IgD-negative memory B cell (primary cell): ENCODE data around the gene COG6. TPM values are rescaled to one million over a fixed set of nuclear protein-coding genes. Genes with fewer than 3 reads are reported as not detected.

Experiments used
- H3K27ac Mint-ChIP-seq, 3 donors: one replicate each; pipeline ENCODE4 v1.8.0; 2020 to 2022; ENCODE audit warnings: mild to moderate bottlenecking in 3 of 3, mixed read lengths in 3 of 3, moderate library complexity in 1 of 3
- H3K27me3 Mint-ChIP-seq: one replicate; pipeline ENCODE4 v1.8.0; 2021; ENCODE audit warnings: mixed read lengths
- H3K36me3 Mint-ChIP-seq: one replicate; pipeline ENCODE4 v1.8.0; 2020; ENCODE audit warnings: mild to moderate bottlenecking, mixed read lengths
- H3K4me1 Mint-ChIP-seq, 3 donors: one replicate each; pipeline ENCODE4 v1.8.0; 2020 to 2022; ENCODE audit warnings: mixed read lengths in 3 of 3, mild to moderate bottlenecking in 1 of 3
- H3K4me3 Mint-ChIP-seq, 4 donors: one replicate each; pipeline ENCODE4 v1.8.0; 2020 to 2022; ENCODE audit warnings: mild to moderate bottlenecking in 4 of 4, mixed read lengths in 4 of 4, moderate library complexity in 3 of 4
- H3K9me3 Mint-ChIP-seq, 3 donors: one replicate each; pipeline ENCODE4 v1.8.0; 2020 to 2021; ENCODE audit warnings: mixed read lengths in 3 of 3, mild to moderate bottlenecking in 1 of 3
- polyA plus RNA-seq: library from polyadenylated mRNA; unstranded; fragments of 300-500 nt; fragmentation: Illumina TruSeq; gene quantifications from one replicate; pipeline ENCODE4 v1.2.3, GENCODE V29; 2021

COG6 gene
- polyA plus RNA-seq, 1 donor from 2014 or later = 11.7 TPM

DNA sequence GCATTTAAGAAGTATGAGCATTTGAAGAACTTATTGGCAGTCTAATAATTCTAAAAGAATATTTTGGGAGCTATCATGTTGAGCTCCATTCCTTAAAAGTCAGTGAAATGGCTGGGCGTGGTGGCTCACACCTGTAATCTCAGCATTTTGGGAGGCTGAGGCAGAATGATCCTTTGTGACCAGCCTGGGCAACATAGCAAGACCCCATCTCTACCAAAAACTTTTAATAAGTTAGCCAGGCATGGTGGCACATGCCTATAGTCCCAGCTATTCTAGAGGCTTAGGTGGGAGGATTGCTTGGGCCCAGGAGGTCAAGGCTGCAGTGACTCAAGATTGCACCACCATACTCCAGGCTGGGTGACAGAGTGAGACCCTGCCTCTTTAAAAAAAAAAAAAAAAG is 8.0 kb downstream of the COG6 start:
- H3K4me3 Mint-ChIP-seq = no peak overlapping the region
- no peaks in the 10 kb centered on the region for H3K9me3 Mint-ChIP-seq
- no peak overlapping the region for H3K27ac Mint-ChIP-seq
- H3K36me3 Mint-ChIP-seq = peaks cover 7% of the 10 kb centered on the region
- H3K4me1 Mint-ChIP-seq = peaks cover 3 to 5% (median 3%) of the 10 kb centered on the region in 3 donors
- H3K27me3 Mint-ChIP-seq = no peaks in the 10 kb centered on the region

DNA sequence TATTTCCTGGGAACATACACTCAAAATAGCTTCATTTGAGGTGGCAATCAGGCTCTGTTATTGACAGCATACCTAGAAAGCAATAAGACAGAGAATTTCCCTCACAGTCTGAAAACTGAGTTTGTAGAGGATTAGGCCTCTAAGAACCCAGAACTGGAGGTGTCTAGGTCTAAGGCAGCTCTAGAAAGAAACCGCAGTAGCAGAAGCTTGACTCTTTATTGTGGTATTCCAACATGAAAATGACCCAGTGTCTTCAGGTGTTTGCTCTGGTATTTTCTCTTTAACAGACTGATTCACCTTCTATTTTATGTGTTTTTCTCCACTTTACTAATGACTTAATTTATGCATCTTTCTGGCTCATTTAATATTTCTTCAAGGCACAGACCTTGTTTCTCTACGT is 8.5 kb downstream of the COG6 start:
- H3K4me3 Mint-ChIP-seq = no peak overlapping the region
- peaks cover 7% of the 10 kb centered on the region for H3K36me3 Mint-ChIP-seq
- H3K9me3 Mint-ChIP-seq = no peaks in the 10 kb centered on the region
- H3K27me3 Mint-ChIP-seq = no peaks in the 10 kb centered on the region
- peaks cover 0 to 5% (median 0%) of the 10 kb centered on the region in 3 donors for H3K4me1 Mint-ChIP-seq
- no peak overlapping the region for H3K27ac Mint-ChIP-seq

DNA sequence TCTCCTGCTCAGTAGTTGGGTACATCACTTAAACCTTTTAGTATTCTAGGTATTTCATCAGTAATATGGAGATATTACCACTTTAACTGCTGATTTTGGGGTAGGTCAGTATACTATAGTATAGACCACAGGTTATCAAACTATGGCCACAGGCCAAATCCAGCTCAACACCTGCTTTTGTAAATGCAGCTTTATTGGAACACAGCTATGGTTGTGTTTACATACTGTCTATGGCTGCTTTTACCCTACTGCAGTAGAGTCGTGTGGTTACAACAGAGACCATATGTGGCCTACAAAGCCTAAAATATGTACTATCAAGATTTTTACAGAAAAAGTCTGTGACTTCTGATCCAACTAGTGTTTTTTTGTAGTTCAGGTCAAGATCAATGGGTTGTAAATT is 10.3 kb downstream of the COG6 start:
- Mint-ChIP-seq H3K27ac (no peak overlapping the region), H3K4me3 (no peak overlapping the region), H3K36me3 (peaks cover 2% of the 10 kb centered on the region)

GRCh38 chr13:39670445-39670844 is 15.0 kb downstream of the COG6 start:
- no peak overlapping the region for H3K4me3 Mint-ChIP-seq
- H3K27ac Mint-ChIP-seq = no peak overlapping the region
- peaks cover 0 to 4% (median 0%) of the 10 kb centered on the region in 3 donors for H3K9me3 Mint-ChIP-seq
- peaks cover 4% of the 10 kb centered on the region for H3K36me3 Mint-ChIP-seq
- no peaks in the 10 kb centered on the region for H3K27me3 Mint-ChIP-seq
- peaks cover 1 to 5% (median 2%) of the 10 kb centered on the region in 3 donors for H3K4me1 Mint-ChIP-seq

More for the DNA sequence above, 10.3 kb downstream of the COG6 start:
- H3K4me1 Mint-ChIP-seq = no peaks in the 10 kb centered on the region
- H3K9me3 Mint-ChIP-seq = no peaks in the 10 kb centered on the region
- H3K27me3 Mint-ChIP-seq = no peaks in the 10 kb centered on the region

DNA sequence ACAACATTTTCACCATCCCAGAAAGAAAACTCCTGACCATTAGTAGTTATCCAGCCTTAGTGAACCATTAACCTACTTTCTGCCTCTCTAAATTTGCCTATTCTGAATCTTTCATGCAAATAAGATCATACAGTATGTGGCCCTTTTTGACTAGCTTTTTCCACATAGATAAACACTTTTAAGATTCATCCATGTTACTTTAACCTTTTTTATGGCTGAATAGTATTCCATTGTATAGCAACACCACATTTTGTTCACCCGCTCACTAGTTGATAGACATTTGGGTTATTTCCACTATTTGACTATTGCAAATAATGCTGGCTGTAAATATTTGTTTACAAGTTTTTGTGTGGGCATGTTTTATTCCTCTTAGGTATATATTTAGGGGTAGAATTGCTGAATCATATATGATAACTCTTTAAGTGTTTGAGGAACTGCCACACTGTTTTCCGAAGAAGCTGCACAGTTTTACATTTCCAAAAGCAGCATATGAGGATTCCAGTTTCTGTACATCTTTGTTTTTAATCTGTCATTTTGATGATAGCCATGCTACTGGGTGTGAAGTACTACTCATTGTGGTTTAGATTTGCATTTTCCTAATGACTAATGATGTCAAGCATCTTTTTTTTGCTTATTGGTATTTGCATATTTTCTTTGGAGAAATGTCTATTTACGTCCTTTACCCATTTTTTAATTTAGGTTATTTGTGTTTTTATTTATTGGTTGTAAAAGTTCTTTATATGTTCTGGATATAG is 17.1 kb downstream of the COG6 start:
- H3K36me3 Mint-ChIP-seq = peaks cover 4% of the 10 kb centered on the region
- H3K27ac Mint-ChIP-seq = peak overlapping the region in 1 of 3 donors; percentile 42
- peaks cover 1 to 5% (median 2%) of the 10 kb centered on the region in 3 donors for H3K4me1 Mint-ChIP-seq
- H3K27me3 Mint-ChIP-seq = no peaks in the 10 kb centered on the region
- H3K9me3 Mint-ChIP-seq = peaks cover 0 to 4% (median 0%) of the 10 kb centered on the region in 3 donors
- no peak overlapping the region for H3K4me3 Mint-ChIP-seq

GRCh38 chr13:39675904-39676303 is 20.4 kb downstream of the COG6 start:
- Mint-ChIP-seq H3K27me3 (no peaks in the 10 kb centered on the region), H3K9me3 (peaks cover 0 to 4% (median 0%) of the 10 kb centered on the region in 3 donors), H3K4me3 (peak overlapping the region in 1 of 4 donors; percentile 28), H3K4me1 (peaks cover 1 to 5% (median 2%) of the 10 kb centered on the region in 3 donors), H3K27ac (no peak overlapping the region), H3K36me3 (peaks cover 5% of the 10 kb centered on the region)

DNA sequence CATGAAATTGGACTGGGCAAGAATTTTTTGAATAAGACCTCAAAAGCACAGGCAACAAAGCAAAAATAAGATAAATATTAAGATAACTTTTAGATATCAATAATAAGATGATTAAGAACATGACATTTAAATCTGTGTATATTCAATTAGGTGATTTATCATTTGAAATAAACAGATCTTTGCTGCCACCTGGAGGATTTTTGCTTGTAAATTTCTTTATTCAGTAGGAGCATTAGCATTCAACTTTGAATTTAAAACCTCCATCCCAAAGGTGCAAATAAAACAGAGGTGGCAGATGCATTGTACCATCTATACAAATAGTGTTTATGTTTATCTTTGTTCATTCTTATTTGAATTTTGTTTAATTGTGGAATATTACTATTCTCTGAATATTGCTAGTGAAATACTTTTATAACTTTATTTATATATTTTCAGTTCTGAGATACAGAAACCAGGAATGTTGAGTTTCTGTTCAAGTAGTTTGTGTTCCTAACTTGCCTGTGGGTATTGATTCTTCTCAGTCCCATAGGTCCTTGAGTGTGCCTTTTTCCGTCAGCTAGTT is 20.9 kb downstream of the COG6 start:
- peaks cover 5% of the 10 kb centered on the region for H3K36me3 Mint-ChIP-seq
- H3K9me3 Mint-ChIP-seq = peaks cover 0 to 4% (median 0%) of the 10 kb centered on the region in 3 donors
- H3K4me1 Mint-ChIP-seq = peaks cover 0 to 5% (median 1%) of the 10 kb centered on the region in 3 donors
- H3K4me3 Mint-ChIP-seq = peak overlapping the region in 1 of 4 donors; percentile 28
- no peak overlapping the region for H3K27ac Mint-ChIP-seq
- H3K27me3 Mint-ChIP-seq = no peaks in the 10 kb centered on the region

DNA sequence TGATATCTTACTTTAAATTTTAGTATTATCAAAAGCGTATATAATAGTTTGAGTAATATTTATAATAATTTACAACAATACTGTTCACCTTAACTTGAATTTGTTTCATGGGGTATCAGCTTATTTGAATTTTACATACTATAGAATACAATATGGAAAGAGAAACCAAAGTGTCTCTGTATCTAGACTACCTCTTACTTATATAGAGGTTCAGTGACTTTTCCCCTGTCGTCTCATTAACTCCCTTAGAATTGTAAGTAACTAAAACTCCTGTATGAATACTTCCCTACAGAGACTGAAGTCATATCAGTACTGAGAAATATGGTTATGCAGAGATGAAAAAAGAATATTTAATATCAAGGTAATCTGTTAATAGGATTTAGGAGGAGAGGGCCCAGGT is 26.8 kb downstream of the COG6 start:
- Mint-ChIP-seq H3K4me3 (no peak overlapping the region), H3K27me3 (no peaks in the 10 kb centered on the region), H3K36me3 (peaks cover 1% of the 10 kb centered on the region), H3K9me3 (no peaks in the 10 kb centered on the region), H3K27ac (no peak overlapping the region), H3K4me1 (peaks cover 0 to 6% (median 5%) of the 10 kb centered on the region in 3 donors)

- Mint-ChIP-seq H3K36me3 (peaks cover 5% of the 10 kb centered on the region), H3K9me3 (no peaks in the 10 kb centered on the region), H3K4me1 (peaks cover under 1 to 7% (median 5%) of the 10 kb centered on the region in 3 donors), H3K27me3 (no peaks in the 10 kb centered on the region), H3K27ac (peak overlapping the region in 2 of 3 donors; percentile 26 to 55), H3K4me3 (no peak overlapping the region)
Measured at GRCh38 chr13:39682788-39683187, 27.3 kb downstream of the COG6 start.

DNA sequence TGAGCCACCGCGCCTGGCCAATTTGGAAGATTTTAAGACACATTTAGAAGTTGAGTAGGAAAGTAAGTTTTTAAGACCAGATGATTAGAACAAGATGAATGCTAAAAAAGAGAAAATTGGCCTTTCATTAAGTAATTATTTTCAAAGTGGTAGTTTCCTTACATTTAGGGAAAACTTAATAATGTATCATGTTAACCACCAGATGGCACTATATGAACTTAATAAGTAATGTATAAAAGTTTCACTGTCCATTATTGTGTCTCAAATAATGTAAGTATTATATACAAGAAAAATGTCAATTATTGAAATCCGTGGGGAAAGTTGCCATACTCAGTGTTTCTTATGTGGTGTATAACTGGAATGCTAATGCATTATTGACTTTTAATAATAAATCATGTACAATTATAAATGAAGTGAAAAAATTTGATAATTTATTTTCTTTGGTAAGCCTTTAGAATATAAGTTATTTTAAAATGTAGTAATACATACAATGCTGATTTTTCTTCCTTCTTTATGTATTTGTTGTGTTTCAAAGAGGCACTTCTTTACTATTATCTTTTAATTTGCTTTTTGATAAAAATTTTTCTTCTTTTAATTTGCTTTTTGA is 29.2 kb downstream of the COG6 start:
- H3K4me3 Mint-ChIP-seq = no peak overlapping the region
- no peaks in the 10 kb centered on the region for H3K27me3 Mint-ChIP-seq
- H3K4me1 Mint-ChIP-seq = peaks cover 7 to 17% (median 10%) of the 10 kb centered on the region in 3 donors
- no peak overlapping the region for H3K27ac Mint-ChIP-seq
- peaks cover 4% of the 10 kb centered on the region for H3K36me3 Mint-ChIP-seq
- no peaks in the 10 kb centered on the region for H3K9me3 Mint-ChIP-seq

GRCh38 chr13:39685652-39686051 is 30.2 kb downstream of the COG6 start:
- Mint-ChIP-seq H3K27me3 (no peaks in the 10 kb centered on the region), H3K4me1 (peaks cover 7 to 17% (median 10%) of the 10 kb centered on the region in 3 donors)

GRCh38 chr13:39688278-39688677 is 32.8 kb downstream of the COG6 start:
- peak overlapping the region in 1 of 4 donors; percentile 30 for H3K4me3 Mint-ChIP-seq
- H3K27ac Mint-ChIP-seq = peak overlapping the region in 1 of 3 donors; percentile 36

More at GRCh38 chr13:39685652-39686051, 30.2 kb downstream of the COG6 start:
- H3K9me3 Mint-ChIP-seq = no peaks in the 10 kb centered on the region
- H3K4me3 Mint-ChIP-seq = no peak overlapping the region
- H3K27ac Mint-ChIP-seq = no peak overlapping the region
- H3K36me3 Mint-ChIP-seq = peaks cover 4% of the 10 kb centered on the region

GRCh38 chr13:39688699-39689405 is 33.4 kb downstream of the COG6 start:
- H3K9me3 Mint-ChIP-seq = no peaks in the 10 kb centered on the region
- H3K4me3 Mint-ChIP-seq = peak overlapping the region in 1 of 4 donors; percentile 25
- peak overlapping the region in 1 of 3 donors; percentile 36 for H3K27ac Mint-ChIP-seq
- no peaks in the 10 kb centered on the region for H3K27me3 Mint-ChIP-seq
- H3K4me1 Mint-ChIP-seq = peaks cover 7 to 11% (median 10%) of the 10 kb centered on the region in 3 donors
- H3K36me3 Mint-ChIP-seq = peaks cover 12% of the 10 kb centered on the region

More at GRCh38 chr13:39688278-39688677, 32.8 kb downstream of the COG6 start:
- peaks cover 7 to 11% (median 10%) of the 10 kb centered on the region in 3 donors for H3K4me1 Mint-ChIP-seq
- no peaks in the 10 kb centered on the region for H3K27me3 Mint-ChIP-seq
- peaks cover 9% of the 10 kb centered on the region for H3K36me3 Mint-ChIP-seq
- H3K9me3 Mint-ChIP-seq = no peaks in the 10 kb centered on the region

- Mint-ChIP-seq H3K27me3 (no peaks in the 10 kb centered on the region), H3K4me3 (no peak overlapping the region), H3K4me1 (peaks cover 5 to 10% (median 6%) of the 10 kb centered on the region in 3 donors), H3K9me3 (no peaks in the 10 kb centered on the region), H3K27ac (peak overlapping the region in 1 of 3 donors; percentile 85), H3K36me3 (peaks cover 8% of the 10 kb centered on the region)
Measured at GRCh38 chr13:39692660-39693438, 37.4 kb downstream of the COG6 start.
